ENCODE results near the gene ANXA2.

GRCh38 chr15:60372756-60373155 lies 25.0 kb downstream of the ANXA2 start:
- TF ChIP-seq RAD21 (IDR thresholded peaks at IDR 0.05) (no peak), TAF1 (conservative IDR thresholded peaks at IDR 0.05) (no peak), CTCF (IDR thresholded peaks at IDR 0.05; ENCODE audit: low read depth, low read length, missing input control) (no peak), REST (IDR thresholded peaks at IDR 0.05) (no peak), JUND (IDR thresholded peaks at IDR 0.05) (no peak), MAX (IDR thresholded peaks at IDR 0.05) (no peak), ATF3 (IDR thresholded peaks at IDR 0.05) (no peak), HNF4G (IDR thresholded peaks at IDR 0.05) (no peak), YY1 (IDR thresholded peaks at IDR 0.05) (no peak), RXRA (IDR thresholded peaks at IDR 0.05) (no peak)

Data from liver (tissue), 3 donors.